Left ventricle myocardium inferior (tissue), 1 donor: Measurements from ENCODE around the gene NUTM2E. TPM values are rescaled to one million over a fixed set of nuclear protein-coding genes. Genes with fewer than 3 reads are reported as not detected.
"Not testable (repeated sequence)": the region's sequence is repeated elsewhere in the genome, so short reads cannot be mapped to it uniquely, and the experiment has no call there.

Experiments used
- DNase-seq: peaks from one replicate; pipeline ENCODE4 v3.0.0-alpha.2; 2020
- H3K27ac ChIP-seq: fragments of 200-600 bp; replicated peaks from 2 replicates; pipeline ENCODE4 v1.8.0; 2021
- H3K27me3 ChIP-seq: fragments of 200-600 bp; 2 replicates; pipeline ENCODE4 v1.8.0; 2021; ENCODE audit warnings: low read depth
- H3K36me3 ChIP-seq: fragments of 200-600 bp; 2 replicates; pipeline ENCODE4 v1.8.0; 2021
- H3K4me1 ChIP-seq: fragments of 200-600 bp; 2 replicates; pipeline ENCODE4 v1.8.0; 2021
- H3K4me3 ChIP-seq: fragments of 200-600 bp; 2 replicates; pipeline ENCODE4 v1.8.0; 2021; ENCODE audit warnings: mild to moderate bottlenecking, moderate library complexity
- H3K9me3 ChIP-seq: fragments of 200-600 bp; replicated peaks from 2 replicates; pipeline ENCODE4 v1.8.0; 2021
- intact Hi-C: fragments of 100-400 bp; cut with micrococcal nuclease; formaldehyde crosslinking; loops from one replicate; pipeline ENCODE4 v1.11.0; 2022
- long read RNA-seq: library from polyadenylated mRNA; unstranded; transcript quantifications from one replicate; pipeline ENCODE4 v2.0.0, GENCODE V29; 2021
- total RNA-seq: library from RNA; stranded (reverse); fragmentation: NEBNext Ultra II Directional; extraction: Animal tissue kit (Norgen Biotek cat#: 25700); gene quantifications from one replicate; pipeline ENCODE4 v1.2.1, GENCODE V29; 2021
- TF ChIP-seq, protein P1 (sequence below): fragments of 200-600 bp; IDR thresholded peaks from 2 replicates; pipeline ENCODE4 v1.8.0; 2021; ENCODE audit warnings: antibody characterized with exemption, mild to moderate bottlenecking, borderline replicate concordance
- donor health status: DM: no; HTN: yes; CAD: no; lungs with severe emphysema.

The NUTM2E gene, protein sequence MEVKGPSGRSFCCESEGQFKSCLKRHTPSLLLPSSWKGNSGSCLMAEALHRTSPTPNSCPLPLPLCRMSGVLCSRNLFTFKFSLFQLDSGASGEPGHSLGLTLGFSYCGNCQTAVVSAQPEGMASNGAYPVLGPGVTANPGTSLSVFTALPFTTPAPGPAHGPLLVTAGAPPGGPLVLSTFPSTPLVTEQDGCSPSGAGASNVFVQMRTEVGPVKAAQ (N-terminal part only)
- not detected for total RNA-seq
- long read RNA-seq = 0 reads

DNA sequence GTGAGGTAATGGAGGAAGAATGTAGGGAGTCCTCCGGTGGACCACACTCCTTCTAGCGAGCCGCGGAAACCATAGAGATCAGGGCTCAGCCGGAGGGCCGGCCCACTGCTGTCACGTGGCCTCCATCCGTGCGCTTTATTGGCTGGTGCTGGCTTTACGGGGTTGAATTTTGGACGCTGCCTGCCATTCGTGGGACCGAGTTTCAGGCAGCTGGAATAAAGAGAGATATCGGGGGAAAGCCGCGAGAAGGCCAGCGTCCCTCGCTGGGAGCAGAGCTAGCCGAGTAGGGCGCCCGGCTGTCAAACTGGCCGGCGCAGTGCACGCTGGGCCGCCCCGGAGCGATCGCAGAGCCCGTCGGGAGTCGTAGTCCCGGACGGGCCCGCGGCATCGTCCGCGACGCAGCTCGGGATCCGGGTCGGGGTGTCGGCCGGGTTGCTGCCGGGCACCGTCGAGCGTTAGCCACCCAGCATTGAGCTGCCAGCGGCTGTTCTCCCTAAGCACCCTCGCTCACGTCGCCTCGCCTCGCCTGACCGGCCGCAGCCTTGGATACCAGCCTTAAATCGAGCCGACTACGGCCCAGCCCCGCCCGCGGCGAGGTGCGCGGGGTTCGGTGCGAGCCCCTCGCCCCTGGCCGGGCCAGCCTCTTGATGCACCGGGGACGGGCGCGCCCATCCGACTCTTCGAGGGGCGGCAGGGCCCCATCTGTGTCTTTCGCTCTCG lies at the start of gene NUTM2E:
Gene NUTM2E, plus strand, starts transcription at position 244 of the 720 bp plus-strand sequence. CDS start 15,002 bp downstream, outside the sequence.
- H3K4me1 ChIP-seq = peaks cover 20% of the 10 kb centered on the region
- H3K9me3 ChIP-seq, H3K36me3 ChIP-seq, H3K27me3 ChIP-seq, intact Hi-C loops: not testable (repeated sequence)
- H3K4me3 ChIP-seq = peak within 1 kb of the TSS; percentile 68
- DNase-seq = peak; percentile 74
- peak within 1 kb of the TSS; percentile 91 for H3K27ac ChIP-seq

DNA sequence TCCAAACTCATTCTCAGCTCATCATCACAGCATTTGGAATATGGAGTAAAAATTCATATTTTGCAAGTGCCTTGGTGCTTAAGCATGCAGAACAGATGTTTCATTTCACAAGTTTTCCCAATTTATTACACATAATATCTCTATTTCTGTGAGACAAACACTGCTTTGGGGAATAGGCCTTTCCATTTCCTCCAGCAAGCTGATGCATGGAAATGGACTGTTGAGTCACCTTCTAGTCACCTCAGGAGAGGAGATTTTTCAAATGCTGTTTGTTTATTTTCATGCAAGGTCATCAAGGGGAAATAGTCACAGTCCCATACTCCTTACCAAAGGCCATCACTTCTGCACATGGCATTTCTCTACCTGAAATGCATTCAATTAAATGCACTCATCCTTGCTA lies 48.5 kb upstream of the NUTM2E start:
- H3K27ac ChIP-seq, H3K36me3 ChIP-seq, H3K9me3 ChIP-seq, intact Hi-C loops, H3K4me1 ChIP-seq, DNase-seq, H3K27me3 ChIP-seq, H3K4me3 ChIP-seq: not testable (repeated sequence)

DNA sequence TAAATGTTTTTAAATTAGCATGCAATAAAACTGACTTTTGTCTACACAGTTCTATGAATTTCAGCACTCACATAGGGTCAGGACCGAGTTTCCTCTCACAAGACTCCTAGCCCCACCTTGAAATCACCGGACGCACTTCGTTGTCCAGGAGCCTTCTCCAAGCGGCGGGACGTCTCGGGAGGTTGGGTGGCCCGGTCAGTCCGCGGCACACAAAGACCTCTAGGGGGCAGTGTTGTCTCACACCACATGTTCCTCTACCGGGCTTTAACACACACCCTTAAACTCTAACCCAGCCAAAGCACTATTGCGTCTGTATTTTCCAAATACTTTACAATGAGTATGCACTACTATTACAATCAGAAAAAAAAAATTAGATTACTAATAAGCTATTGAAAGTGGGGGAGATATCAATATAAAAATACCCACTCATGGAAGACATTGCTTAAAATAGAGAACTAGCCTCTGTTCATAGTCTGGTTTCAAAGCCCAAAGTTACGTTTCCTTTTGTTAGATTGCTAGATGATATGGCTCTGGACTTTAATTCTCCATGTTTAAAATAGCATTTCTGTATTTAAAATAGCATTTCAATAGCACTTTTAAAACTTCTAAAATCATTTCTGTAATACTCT lies 47.1 kb upstream of the NUTM2E start:
- H3K9me3 ChIP-seq, H3K36me3 ChIP-seq, H3K4me3 ChIP-seq, H3K4me1 ChIP-seq, H3K27me3 ChIP-seq, H3K27ac ChIP-seq, intact Hi-C loops: not testable (repeated sequence)
- DNase-seq = peak; percentile 72
- TF ChIP-seq, protein P1, sequence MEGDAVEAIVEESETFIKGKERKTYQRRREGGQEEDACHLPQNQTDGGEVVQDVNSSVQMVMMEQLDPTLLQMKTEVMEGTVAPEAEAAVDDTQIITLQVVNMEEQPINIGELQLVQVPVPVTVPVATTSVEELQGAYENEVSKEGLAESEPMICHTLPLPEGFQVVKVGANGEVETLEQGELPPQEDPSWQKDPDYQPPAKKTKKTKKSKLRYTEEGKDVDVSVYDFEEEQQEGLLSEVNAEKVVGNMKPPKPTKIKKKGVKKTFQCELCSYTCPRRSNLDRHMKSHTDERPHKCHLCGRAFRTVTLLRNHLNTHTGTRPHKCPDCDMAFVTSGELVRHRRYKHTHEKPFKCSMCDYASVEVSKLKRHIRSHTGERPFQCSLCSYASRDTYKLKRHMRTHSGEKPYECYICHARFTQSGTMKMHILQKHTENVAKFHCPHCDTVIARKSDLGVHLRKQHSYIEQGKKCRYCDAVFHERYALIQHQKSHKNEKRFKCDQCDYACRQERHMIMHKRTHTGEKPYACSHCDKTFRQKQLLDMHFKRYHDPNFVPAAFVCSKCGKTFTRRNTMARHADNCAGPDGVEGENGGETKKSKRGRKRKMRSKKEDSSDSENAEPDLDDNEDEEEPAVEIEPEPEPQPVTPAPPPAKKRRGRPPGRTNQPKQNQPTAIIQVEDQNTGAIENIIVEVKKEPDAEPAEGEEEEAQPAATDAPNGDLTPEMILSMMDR = peak; percentile 74

DNA sequence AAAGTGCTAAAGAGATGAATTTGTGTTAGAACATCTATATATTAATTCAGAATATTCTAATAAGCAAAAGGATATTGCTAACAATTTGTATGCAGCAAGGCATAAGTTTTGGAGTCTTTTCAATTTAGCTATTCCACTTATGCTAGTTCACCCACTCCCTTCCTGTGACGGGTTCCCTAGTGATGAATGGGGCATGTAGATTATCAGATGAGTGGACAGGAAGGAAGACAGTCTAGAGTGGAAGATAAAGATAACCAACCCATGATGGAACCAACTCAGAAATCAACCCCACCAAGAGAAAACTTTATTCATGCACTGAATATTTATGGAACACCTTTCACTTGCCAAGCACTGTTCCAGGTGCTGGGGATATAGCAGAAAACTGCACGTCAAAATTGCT lies 46.5 kb upstream of the NUTM2E start:
- H3K27me3 ChIP-seq, DNase-seq, H3K4me1 ChIP-seq, H3K4me3 ChIP-seq, H3K27ac ChIP-seq, H3K9me3 ChIP-seq, intact Hi-C loops, H3K36me3 ChIP-seq: not testable (repeated sequence)

DNA sequence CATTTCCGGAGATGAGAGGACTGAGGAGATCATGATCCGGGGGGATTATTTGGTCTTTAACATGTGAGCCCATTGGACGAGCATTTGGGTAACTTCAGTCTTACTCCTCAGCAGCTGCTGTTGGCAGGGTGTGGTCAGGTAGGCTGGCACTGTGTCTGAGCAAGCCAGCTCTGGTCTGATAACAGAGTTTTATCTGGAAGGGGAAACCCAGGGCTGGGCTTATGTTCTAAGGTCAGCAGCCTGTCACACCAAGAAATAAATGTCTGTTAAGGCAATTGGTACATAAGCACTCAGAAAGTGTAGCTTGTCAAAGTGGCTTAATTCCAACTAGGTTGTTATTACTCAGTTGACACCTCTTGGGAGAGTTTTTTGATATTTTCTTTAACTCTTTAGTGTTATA lies 45.0 kb upstream of the NUTM2E start:
- H3K27ac ChIP-seq, H3K4me1 ChIP-seq, H3K36me3 ChIP-seq, DNase-seq, H3K27me3 ChIP-seq, H3K4me3 ChIP-seq, H3K9me3 ChIP-seq, intact Hi-C loops: not testable (repeated sequence)

DNA sequence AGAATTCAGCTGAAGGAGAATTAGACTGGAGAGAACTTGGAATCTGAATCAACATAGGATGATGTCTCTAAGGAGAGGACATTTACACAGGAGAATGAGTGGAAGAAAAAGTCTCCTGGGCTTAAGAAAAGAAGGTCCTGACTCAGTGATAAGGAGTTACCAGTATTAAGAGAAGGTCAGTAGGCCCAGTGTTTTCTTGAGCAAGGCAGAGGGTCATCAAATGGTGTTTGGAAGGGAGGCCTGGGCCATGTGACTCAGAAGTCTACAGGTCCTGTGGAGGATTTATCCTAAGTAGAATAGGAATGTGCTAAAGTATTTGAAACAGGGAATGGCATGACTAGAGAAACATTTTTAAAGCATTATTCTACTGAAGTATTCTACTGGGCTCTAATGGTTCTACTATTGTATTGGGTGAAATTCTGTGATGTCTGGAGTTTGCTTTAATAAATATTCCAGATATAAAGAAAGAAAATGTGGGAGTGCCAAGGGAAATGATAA lies 39.0 kb upstream of the NUTM2E start:
- H3K27ac ChIP-seq, H3K36me3 ChIP-seq, DNase-seq, H3K27me3 ChIP-seq, H3K9me3 ChIP-seq, intact Hi-C loops, H3K4me1 ChIP-seq, H3K4me3 ChIP-seq: not testable (repeated sequence)

DNA sequence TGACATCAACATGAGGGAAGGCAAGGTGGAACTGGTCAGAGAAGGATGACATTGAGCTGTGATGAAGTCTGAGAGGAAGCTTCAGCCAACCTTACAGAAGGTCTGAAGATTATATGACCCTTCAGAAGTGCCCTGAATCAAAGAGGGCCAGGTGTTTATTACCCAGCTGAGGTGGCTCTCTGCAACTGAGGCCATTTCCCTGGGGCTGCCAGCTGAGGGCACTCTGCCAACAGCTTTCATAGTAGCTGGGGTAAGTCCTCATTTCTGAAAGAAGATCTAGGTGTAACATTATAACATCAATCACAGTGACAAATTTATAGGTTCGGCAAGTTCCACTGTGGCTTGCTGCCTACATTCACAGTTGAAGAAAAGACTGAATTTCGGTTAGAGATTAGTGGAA lies 37.2 kb upstream of the NUTM2E start:
- H3K9me3 ChIP-seq, intact Hi-C loops, H3K36me3 ChIP-seq, DNase-seq, H3K4me1 ChIP-seq, H3K27me3 ChIP-seq, H3K27ac ChIP-seq, H3K4me3 ChIP-seq: not testable (repeated sequence)

DNA sequence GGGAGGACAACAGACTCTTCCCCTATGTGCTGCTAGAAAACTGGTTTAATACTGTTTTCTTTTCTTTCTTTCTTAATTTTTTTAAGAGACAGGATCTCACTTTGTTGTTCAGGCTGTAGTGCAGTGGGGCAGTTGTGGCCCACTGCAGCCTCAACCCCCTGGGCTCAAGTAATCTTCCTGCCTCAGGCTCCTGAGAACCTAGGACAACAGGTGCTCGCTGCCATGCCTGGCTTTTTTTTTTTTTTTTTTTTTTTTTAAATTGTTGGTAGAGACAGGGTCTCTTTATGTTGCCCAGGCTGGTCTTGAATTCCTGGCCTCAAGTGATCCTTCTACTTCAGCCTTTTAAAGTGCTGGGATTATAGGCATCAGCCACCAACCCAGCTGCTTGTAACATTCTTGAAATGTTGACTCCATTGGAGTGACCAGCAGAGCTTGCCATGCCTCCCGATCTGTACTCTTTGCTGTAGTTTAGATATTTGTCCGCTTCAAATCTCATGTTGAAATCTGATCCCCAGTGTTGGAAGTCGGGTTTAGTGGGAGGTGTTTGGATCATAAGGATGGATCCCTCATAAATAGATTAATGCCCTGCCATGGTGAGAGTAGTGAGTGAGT lies 34.5 kb upstream of the NUTM2E start:
- H3K4me1 ChIP-seq, H3K27me3 ChIP-seq, H3K4me3 ChIP-seq, DNase-seq, intact Hi-C loops, H3K9me3 ChIP-seq, H3K36me3 ChIP-seq, H3K27ac ChIP-seq: not testable (repeated sequence)

DNA sequence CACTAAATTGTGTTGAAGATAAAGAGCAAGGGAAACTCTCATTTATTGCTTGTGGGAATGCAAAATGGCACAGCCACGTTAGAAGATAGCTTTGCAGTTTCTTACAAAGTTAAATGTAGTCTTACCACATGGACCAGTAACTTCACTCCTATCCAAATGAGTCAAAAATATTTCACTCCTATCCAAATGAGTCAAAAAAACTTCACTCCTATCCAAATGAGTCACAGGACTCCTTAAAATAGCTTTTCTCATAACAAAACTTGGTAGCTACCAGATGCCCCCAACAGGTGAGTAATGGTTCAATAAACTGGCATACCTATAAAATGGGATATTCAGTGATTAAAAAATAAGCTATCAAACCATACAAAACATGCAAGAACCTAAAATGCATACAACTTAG lies 27.2 kb upstream of the NUTM2E start:
- H3K9me3 ChIP-seq, DNase-seq, H3K4me3 ChIP-seq, H3K36me3 ChIP-seq, H3K27ac ChIP-seq, H3K27me3 ChIP-seq, H3K4me1 ChIP-seq, intact Hi-C loops: not testable (repeated sequence)

DNA sequence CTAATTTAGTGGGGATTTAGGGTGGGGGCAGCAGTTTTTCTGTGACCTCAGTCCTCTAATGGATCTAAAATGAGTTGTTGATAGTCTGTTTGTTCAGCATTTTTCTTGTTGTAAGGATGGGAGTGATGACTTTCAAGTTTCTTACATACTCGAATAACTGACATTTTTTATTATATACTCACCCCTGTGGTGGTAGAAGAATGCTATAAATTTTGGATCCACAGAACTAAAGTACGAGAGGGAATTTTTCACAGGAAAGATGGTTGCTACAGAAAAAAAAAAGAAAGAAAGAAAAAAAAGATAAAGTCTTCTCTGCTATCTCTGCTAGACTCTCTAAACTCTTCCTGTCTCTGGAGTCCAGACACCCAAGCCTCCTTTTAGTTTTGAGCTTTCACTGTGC lies 20.7 kb upstream of the NUTM2E start:
- H3K9me3 ChIP-seq, H3K27ac ChIP-seq, DNase-seq, H3K27me3 ChIP-seq, H3K36me3 ChIP-seq, H3K4me3 ChIP-seq, H3K4me1 ChIP-seq, intact Hi-C loops: not testable (repeated sequence)

DNA sequence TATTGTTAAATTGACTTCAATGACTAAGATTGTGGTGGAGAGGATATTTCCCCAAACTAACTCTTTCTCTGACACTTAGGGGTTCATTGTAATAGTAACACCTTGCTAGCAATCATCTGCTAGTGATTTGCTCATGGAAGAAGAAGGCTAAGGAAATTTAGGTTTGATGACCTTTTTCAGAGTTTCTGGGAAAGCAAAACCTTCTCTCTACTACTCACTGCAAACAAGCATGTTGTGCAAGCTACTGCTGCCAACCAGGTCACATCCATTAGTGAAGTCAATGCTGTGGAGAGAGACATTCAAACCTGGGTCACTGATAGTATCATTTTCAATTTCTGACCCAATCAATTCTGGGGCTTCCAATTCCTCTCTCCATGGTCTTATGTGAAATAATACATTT lies 14.6 kb upstream of the NUTM2E start:
- DNase-seq, H3K27ac ChIP-seq, H3K27me3 ChIP-seq, H3K4me1 ChIP-seq, H3K4me3 ChIP-seq, intact Hi-C loops, H3K36me3 ChIP-seq, H3K9me3 ChIP-seq: not testable (repeated sequence)

DNA sequence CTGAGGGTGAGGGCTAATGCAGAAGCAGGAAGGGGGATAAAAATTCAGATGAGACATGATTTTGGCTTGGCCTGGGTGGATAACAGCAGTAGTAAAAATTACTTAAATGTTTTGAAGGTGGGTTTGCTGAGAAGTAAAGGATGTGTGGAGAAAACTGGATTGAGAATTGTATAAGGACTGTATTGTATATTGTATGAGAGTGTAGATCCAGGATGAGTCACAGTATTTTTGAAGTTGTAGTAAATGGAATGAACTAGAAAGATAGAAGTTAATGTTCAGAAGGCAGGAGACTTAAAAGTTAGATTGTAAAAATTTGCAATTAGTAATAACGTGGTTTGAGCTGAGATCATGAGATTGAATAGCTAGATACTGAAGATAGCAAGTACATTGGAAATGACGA lies 10.2 kb upstream of the NUTM2E start:
- H3K9me3 ChIP-seq, DNase-seq, H3K27ac ChIP-seq, H3K4me1 ChIP-seq, H3K27me3 ChIP-seq, intact Hi-C loops, H3K4me3 ChIP-seq: not testable (repeated sequence)
- peaks cover 11% of the 10 kb centered on the region for H3K36me3 ChIP-seq
